ENCODE results near the gene RACGAP1. TPM values are rescaled to one million over a fixed set of nuclear protein-coding genes. Genes with fewer than 3 reads are reported as not detected.

RACGAP1 gene
- total and polyA plus RNA-seq, 2 of the 8 experiments (the other 6 are each of a cell fraction or from before 2014, with no cell fraction given) = 18.0 to 66.3 TPM

DNA sequence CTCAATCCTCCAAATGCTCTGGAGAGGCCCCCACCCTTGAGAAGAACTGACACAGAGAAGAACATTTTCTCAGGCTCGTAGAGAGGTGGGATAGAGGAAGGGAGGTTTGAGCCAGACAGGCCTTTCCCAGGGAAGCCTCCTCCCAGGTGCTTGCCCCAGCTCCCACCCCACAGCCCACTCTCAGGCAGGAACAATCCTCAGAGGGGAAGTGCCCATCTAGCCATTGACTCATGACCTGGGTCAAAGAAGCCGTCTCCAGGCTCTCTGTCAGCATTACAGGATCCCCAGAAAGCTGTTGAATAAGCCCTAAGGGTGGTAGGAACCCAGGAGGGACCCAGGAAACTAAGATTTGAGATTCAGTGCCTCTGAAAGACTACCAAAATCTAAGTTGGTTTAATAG is 48.7 kb downstream of the RACGAP1 start (continued):
- TF ChIP-seq BRCA1 (IDR thresholded peaks at IDR 0.05; ENCODE audit: low read depth, low read length) = no peak
- TF ChIP-seq EZH2 (IDR thresholded peaks at IDR 0.05; ENCODE audit: low read depth, low read length, severe bottlenecking) = no peak
- TF ChIP-seq GABPA (IDR thresholded peaks at IDR 0.05; ENCODE audit: borderline replicate concordance, insufficient read depth, low read length) = no peak
- TF ChIP-seq HDAC6 (IDR thresholded peaks at IDR 0.05; ENCODE audit: low read depth, low read length) = no peak
